PC-9 (cell line): ENCODE measurements around the gene TNN.

Experiments used
- CTCF ChIP-seq: fragments of 200-600 bp; sonication (generic); conservative IDR thresholded peaks from 2 replicates; pipeline ENCODE4 v1.6.1; 2017; ENCODE audit warnings: mixed run types, antibody characterized with exemption, mild to moderate bottlenecking, moderate library complexity
- EZH2 ChIP-seq: fragments of 200-600 bp; sonication (generic); IDR thresholded peaks from 2 replicates; pipeline ENCODE4 v1.8.0; 2017; ENCODE audit warnings: antibody characterized with exemption, low read depth

GRCh38 chr1:175176246-175176645 is 108.6 kb downstream of the TNN start:
- TF ChIP-seq CTCF (no peak), EZH2 (no peak)
